Cardiac fibroblast (primary cell): ENCODE results near the gene NAV2.

Experiments used
- DNase-seq, 2 donors: peaks; one replicate each; pipeline versions ENCODE4 v3.0.0 to v3.0.0-alpha.2; 2010; ENCODE audit warnings: low read depth in 2 of 2
- H3K4me3 ChIP-seq, 2 donors: replicated peaks in 1 of 2; 1 replicate in 1 of 2; 2 replicates in 1 of 2; pipeline ENCODE4 v1.5.1; 2011; ENCODE audit warnings: low read depth in 2 of 2, low read length in 2 of 2, mild to moderate bottlenecking in 2 of 2, moderate library complexity in 1 of 2
- CTCF ChIP-seq: IDR thresholded peaks from one replicate; pipeline ENCODE4 v1.5.1; 2011; ENCODE audit warnings: low read depth, mild to moderate bottlenecking, low read length, inconsistent platforms

NAV2 gene

GRCh38 chr11:19907008-19907579, 194.5 kb downstream of the NAV2 start:
- H3K4me3 ChIP-seq = no peak overlapping the region
- no peak for DNase-seq
- TF ChIP-seq CTCF = no peak

- H3K4me3 ChIP-seq = no peak overlapping the region
- no peak for TF ChIP-seq CTCF
- no peak for DNase-seq
Observed at GRCh38 chr11:19907839-19908238, 195.2 kb downstream of the NAV2 start.

- no peak for TF ChIP-seq CTCF
- no peak overlapping the region for H3K4me3 ChIP-seq
- no peak for DNase-seq
Observed at GRCh38 chr11:19910931-19911330, 198.3 kb downstream of the NAV2 start.

- no peak overlapping the region for H3K4me3 ChIP-seq
- no peak for DNase-seq
- no peak for TF ChIP-seq CTCF
Observed at GRCh38 chr11:19912115-19912957, 199.7 kb downstream of the NAV2 start.

- TF ChIP-seq CTCF = no peak
- DNase-seq = peak in 1 of 2 donors; percentile 53
- no peak overlapping the region for H3K4me3 ChIP-seq
Observed at GRCh38 chr11:19912958-19913892, 200.6 kb downstream of the NAV2 start.

- no peak for TF ChIP-seq CTCF
- H3K4me3 ChIP-seq = no peak overlapping the region
- no peak for DNase-seq
Observed at GRCh38 chr11:19913893-19914249, 201.2 kb downstream of the NAV2 start.
